Tibial nerve (tissue), 4 donors: Measurements from ENCODE around the gene ANKZF1. TPM values are rescaled to one million over a fixed set of nuclear protein-coding genes. Genes with fewer than 3 reads are reported as not detected.

Experiments used
- DNase-seq, 2 donors: peaks; one replicate each; pipeline ENCODE4 v3.0.0-alpha.2; 2019; ENCODE audit warnings: low spot score in 2 of 2
- H3K27ac ChIP-seq, 4 donors: fragments of 200-600 bp; sonication (generic) in 3 of 4; one replicate each; pipeline ENCODE4 v1.5.1; 2017 to 2019; ENCODE audit warnings: mild to moderate bottlenecking in 1 of 4
- H3K27me3 ChIP-seq, 2 donors: fragments of 200-600 bp; sonication (generic) in 1 of 2; one replicate each; pipeline versions ENCODE4 v1.5.1 to v1.6.0; 2017 to 2019
- H3K36me3 ChIP-seq, 3 donors: fragments of 200-600 bp; sonication (generic); one replicate each; pipeline ENCODE4 v1.5.1; 2018 to 2019
- H3K4me1 ChIP-seq, 4 donors: fragments of 200-600 bp; sonication (generic) in 3 of 4; one replicate each; pipeline ENCODE4 v1.5.1; 2017 to 2019
- H3K4me3 ChIP-seq, 4 donors: fragments of 200-600 bp; sonication (generic) in 3 of 4; one replicate each; pipeline ENCODE4 v1.5.1; 2017 to 2019; ENCODE audit warnings: mild to moderate bottlenecking in 1 of 4, moderate library complexity in 1 of 4
- H3K9me3 ChIP-seq, 4 donors: fragments of 200-600 bp; sonication (generic) in 3 of 4; one replicate each; pipeline ENCODE4 v1.5.1; 2017 to 2019
- CTCF ChIP-seq, 5 experiments: fragments of 200-600 bp in 3 of 5; fragments of 450-650 bp in 2 of 5; sonication (generic) in 3 of 5; IDR thresholded peaks; one replicate each; pipeline ENCODE4 v1.5.1; 2016 to 2019; ENCODE audit warnings: antibody characterized with exemption in 5 of 5, mild to moderate bottlenecking in 3 of 5, moderate library complexity in 2 of 5
- EP300 ChIP-seq, 2 donors: sonication (generic); formaldehyde crosslinking; IDR thresholded peaks; one replicate each; pipeline ENCODE4 v1.6.1; 2017; ENCODE audit warnings: antibody characterized with exemption in 2 of 2, mild to moderate bottlenecking in 1 of 2
- POLR2A ChIP-seq, 2 donors: fragments of 450-650 bp; IDR thresholded peaks; one replicate each; pipeline ENCODE4 v1.6.1; 2017; ENCODE audit warnings: antibody characterized with exemption in 2 of 2, mild to moderate bottlenecking in 2 of 2, moderate library complexity in 2 of 2
- WGBS, 2 donors: methylation state at CpG; one replicate each; pipeline ENCODE4 v1.1.5; 2018; 5-methylcytosine and 5-hydroxymethylcytosine counted together
- total RNA-seq, 4 donors: library from RNA; depleted of rRNA; stranded (reverse); fragments of >200 nt; gene quantifications; one replicate each; pipeline ENCODE4 v1.1.0, GENCODE V29; 2016

Gene ANKZF1
- total RNA-seq, 4 donors from 2014 or later, result 84.5 to 106 (median 97.6) TPM

- Histone ChIP-seq H3K27me3 (peaks cover 0 to 36% of the 10 kb centered on the region in 2 donors), H3K27ac (peak overlapping the region in 3 of 4 donors; percentile 63 to 89 (median 76)), H3K4me1 (peaks cover 0 to 61% (median 35%) of the 10 kb centered on the region in 4 donors), H3K9me3 (no peaks in the 10 kb centered on the region), H3K36me3 (peaks cover 0 to 28% (median 0%) of the 10 kb centered on the region in 3 donors), H3K4me3 (peak overlapping the region in 2 of 4 donors; percentile 64 to 73)
- no peak for DNase-seq
- TF ChIP-seq EP300 (IDR thresholded peaks at IDR 0.05), result no peak
- no peak for TF ChIP-seq CTCF (IDR thresholded peaks at IDR 0.05)
- no peak for TF ChIP-seq POLR2A (IDR thresholded peaks at IDR 0.05)
- 68 to 76% methylated on average over 5 of the region's 5 CpGs for WGBS, 2 donors
Measured at GRCh38 chr2:219252084-219252483, 22.5 kb downstream of the ANKZF1 start.

GRCh38 chr2:219252570-219252899, 22.9 kb downstream of the ANKZF1 start:
- Histone ChIP-seq H3K27me3 (peaks cover 0 to 36% of the 10 kb centered on the region in 2 donors), H3K27ac (peak overlapping the region in 3 of 4 donors; percentile 63 to 89 (median 76)), H3K9me3 (no peaks in the 10 kb centered on the region), H3K4me3 (peak overlapping the region; percentile 49 to 81 (median 68)), H3K36me3 (peaks cover 0 to 24% (median 0%) of the 10 kb centered on the region in 3 donors), H3K4me1 (peaks cover 0 to 61% (median 33%) of the 10 kb centered on the region in 4 donors)
- DNase-seq, result no peak
- no peak for TF ChIP-seq POLR2A (IDR thresholded peaks at IDR 0.05)
- TF ChIP-seq CTCF (IDR thresholded peaks at IDR 0.05), result no peak
- 13 to 21% methylated on average over 9 of the region's 9 CpGs for WGBS, 2 donors

GRCh38 chr2:219252900-219253752, 23.5 kb downstream of the ANKZF1 start, which contains the start of gene TUBA4B:
Gene TUBA4B, plus strand, starts transcription at chr2:219253243. Its CDS starts 165 bp downstream, at chr2:219253408.
- Histone ChIP-seq H3K27ac (peak within 1 kb of the TSS; percentile 7 to 89 (median 70)), H3K36me3 (peaks cover 0 to 18% (median 0%) of the 10 kb centered on the region in 3 donors), H3K27me3 (peaks cover 0 to 38% of the 10 kb centered on the region in 2 donors), H3K9me3 (no peaks in the 10 kb centered on the region), H3K4me1 (peaks cover 0 to 61% (median 33%) of the 10 kb centered on the region in 4 donors), H3K4me3 (peak within 1 kb of the TSS; percentile 49 to 81 (median 68))
- no peak for DNase-seq
- TF ChIP-seq CTCF (IDR thresholded peaks at IDR 0.05) (no peak), POLR2A (IDR thresholded peaks at IDR 0.05) (no peak), EP300 (IDR thresholded peaks at IDR 0.05) (no peak)
- WGBS, 2 donors, result 2 to 3% methylated on average over 34 to 49 of the region's 49 CpGs

- H3K27me3 ChIP-seq, result peaks cover 0 to 41% of the 10 kb centered on the region in 2 donors
- H3K27ac ChIP-seq, result peak within 1 kb of the TSS; percentile 7 to 89 (median 70)
- TF ChIP-seq POLR2A (IDR thresholded peaks at IDR 0.05), result peak; percentile 68 to 91
- peak in 3 of 5 experiments; percentile 12 to 46 (median 41) for TF ChIP-seq CTCF (IDR thresholded peaks at IDR 0.05)
- peak; percentile 55 to 90 for TF ChIP-seq EP300 (IDR thresholded peaks at IDR 0.05)
- H3K4me1 ChIP-seq, result peaks cover 0 to 56% (median 32%) of the 10 kb centered on the region in 4 donors
- peak within 1 kb of the TSS; percentile 49 to 81 (median 68) for H3K4me3 ChIP-seq
- WGBS, 2 donors, result 0% methylated on average over 21 to 34 of the region's 76 CpGs
- peak; percentile 65 to 69 for DNase-seq
- no peaks in the 10 kb centered on the region for H3K9me3 ChIP-seq
- peaks cover 0 to 9% (median 0%) of the 10 kb centered on the region in 3 donors for H3K36me3 ChIP-seq
Measured at GRCh38 chr2:219253753-219254589, 24.4 kb downstream of the ANKZF1 start, which contains the start of gene TUBA4A. Gene TUBA4A, minus strand, starts transcription at chr2:219253918. Its CDS starts 60 bp downstream, at chr2:219253858.
